Caco-2 (cell line): ENCODE measurements around the gene POU2AF1. TPM values are rescaled to one million over a fixed set of nuclear protein-coding genes. Genes with fewer than 3 reads are reported as not detected.
A peak's percentile ranks its signal among the peaks of the same experiment; 100 is the strongest.

ENCODE experiments used
- BruUV-seq: library from RNA; stranded (reverse); fragments of 400-500 nt; replicated peaks from 2 replicates; lab custom pipeline; 2021; lab: Mats Ljungman, UMichigan
- CTCF ChIA-PET: fragments of 300-600 bp; sonication (Branson Sonifier 250); formaldehyde crosslinking; loops from one replicate; lab custom pipeline; 2022; ENCODE audit warnings: antibody characterized with exemption; lab: Charles Lee
- POLR2A ChIA-PET: fragments of 300-600 bp; sonication (Branson Sonifier 250); formaldehyde crosslinking; loops from one replicate; lab custom pipeline; 2022; ENCODE audit warnings: antibody characterized with exemption; lab: Charles Lee
- DNase-seq, 2 experiments: peaks; one replicate each; pipeline versions ENCODE4 v3.0.0 to v3.0.0-alpha.2; 2020 to 2022
- H3K27me3 ChIP-seq: replicated peaks from 2 replicates; pipeline ENCODE4 v1.6.0; 2011; ENCODE audit warnings: low read length; ENCODE audit not compliant: control insufficient read depth, insufficient read depth
- H3K36me3 ChIP-seq: 2 replicates; pipeline ENCODE4 v1.5.1; 2011; ENCODE audit warnings: low read length; ENCODE audit not compliant: control insufficient read depth, insufficient read depth
- H3K4me1 ChIP-seq: fragments of 250-450 bp; sonication (Bioruptor Pico); 2 replicates; pipeline ENCODE4 v1.5.1; 2020; ENCODE audit warnings: mild to moderate bottlenecking
- H3K4me3 ChIP-seq: 2 replicates; pipeline ENCODE4 v1.5.1; 2011; ENCODE audit warnings: low read depth, mild to moderate bottlenecking, control low read depth, low read length
- H3K9me3 ChIP-seq: fragments of 250-450 bp; sonication (Bioruptor Pico); 2 replicates; pipeline ENCODE4 v1.5.1; 2020; ENCODE audit warnings: mild to moderate bottlenecking, moderate library complexity
- H3K27ac Mint-ChIP-seq: one replicate; pipeline ENCODE4 v1.8.0; 2022; ENCODE audit warnings: mixed read lengths; ENCODE audit not compliant: unreplicated experiment
- H3K27me3 Mint-ChIP-seq: one replicate; pipeline ENCODE4 v1.8.0; 2022; ENCODE audit warnings: mixed read lengths; ENCODE audit not compliant: insufficient read depth, unreplicated experiment
- H3K36me3 Mint-ChIP-seq: one replicate; pipeline ENCODE4 v1.8.0; 2022; ENCODE audit warnings: mild to moderate bottlenecking, mixed read lengths; ENCODE audit not compliant: insufficient read depth, unreplicated experiment
- H3K4me1 Mint-ChIP-seq: one replicate; pipeline ENCODE4 v1.8.0; 2022; ENCODE audit warnings: low read depth, mixed read lengths; ENCODE audit not compliant: unreplicated experiment
- H3K4me3 Mint-ChIP-seq: one replicate; pipeline ENCODE4 v1.8.0; 2022; ENCODE audit warnings: mild to moderate bottlenecking, moderate library complexity, mixed read lengths; ENCODE audit not compliant: unreplicated experiment
- H3K9me3 Mint-ChIP-seq: one replicate; pipeline ENCODE4 v1.8.0; 2022; ENCODE audit warnings: mixed read lengths; ENCODE audit not compliant: unreplicated experiment
- intact Hi-C: fragments of 100-400 bp; cut with micrococcal nuclease; formaldehyde crosslinking; loops from one replicate; pipeline ENCODE4 v1.10.0; 2022; ENCODE audit not compliant: unreplicated experiment
- total RNA-seq: library from RNA; stranded (reverse); gene quantifications from 2 replicates; pipeline ENCODE4 v1.2.3, GENCODE V29; 2022
- TF ChIP-seq, protein P1 (sequence below), 2 experiments: fragments of 200-600 bp in 1 of 2; IDR thresholded peaks; 1 replicate in 1 of 2; 2 replicates in 1 of 2; pipeline versions ENCODE4 v1.5.1 to v1.8.0; 2011 to 2022; ENCODE audit warnings: antibody characterized with exemption in 1 of 2, control low read depth in 1 of 2, inconsistent platforms in 1 of 2, low read depth in 1 of 2, low read length in 1 of 2, mild to moderate bottlenecking in 1 of 2, moderate library complexity in 1 of 2; ENCODE audit not compliant: insufficient read depth in 1 of 2, severe bottlenecking in 1 of 2, unreplicated experiment in 1 of 2

POU2AF1 gene
- total RNA-seq, 1 experiment from 2014 or later = 2.7 TPM

DNA sequence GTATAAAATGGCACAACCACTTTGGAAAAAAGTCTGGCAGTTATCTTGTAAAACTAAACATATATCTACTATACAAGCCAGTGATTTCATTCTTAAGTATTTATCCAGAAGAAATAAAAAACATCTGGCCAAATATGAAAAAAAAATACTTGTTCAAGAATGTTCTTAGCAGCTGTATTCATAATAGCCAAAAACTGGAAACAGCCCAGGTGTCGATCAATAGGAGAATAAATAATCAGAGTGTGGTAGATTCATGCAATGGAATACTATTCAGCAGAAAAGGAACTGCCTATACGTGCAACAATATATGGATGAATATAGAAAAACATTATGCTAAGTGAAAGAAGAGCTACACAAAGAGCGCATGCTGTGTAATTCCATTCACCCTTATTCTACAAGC lies 36.7 kb downstream of the POU2AF1 start:
- Histone ChIP-seq H3K36me3 (no peaks in the 10 kb centered on the region), H3K9me3 (no peaks in the 10 kb centered on the region; the same call in 1 of the 2 replicates), H3K4me3 (no peak overlapping the region), H3K4me1 (peaks cover 29% of the 10 kb centered on the region), H3K27me3 (no peaks in the 10 kb centered on the region)
- CTCF ChIA-PET = no interaction called here
- intact Hi-C loops = no loop called here
- H3K27ac Mint-ChIP-seq = no peak overlapping the region
- H3K4me1 Mint-ChIP-seq = peaks cover 37% of the 10 kb centered on the region
- TF ChIP-seq, protein P1, sequence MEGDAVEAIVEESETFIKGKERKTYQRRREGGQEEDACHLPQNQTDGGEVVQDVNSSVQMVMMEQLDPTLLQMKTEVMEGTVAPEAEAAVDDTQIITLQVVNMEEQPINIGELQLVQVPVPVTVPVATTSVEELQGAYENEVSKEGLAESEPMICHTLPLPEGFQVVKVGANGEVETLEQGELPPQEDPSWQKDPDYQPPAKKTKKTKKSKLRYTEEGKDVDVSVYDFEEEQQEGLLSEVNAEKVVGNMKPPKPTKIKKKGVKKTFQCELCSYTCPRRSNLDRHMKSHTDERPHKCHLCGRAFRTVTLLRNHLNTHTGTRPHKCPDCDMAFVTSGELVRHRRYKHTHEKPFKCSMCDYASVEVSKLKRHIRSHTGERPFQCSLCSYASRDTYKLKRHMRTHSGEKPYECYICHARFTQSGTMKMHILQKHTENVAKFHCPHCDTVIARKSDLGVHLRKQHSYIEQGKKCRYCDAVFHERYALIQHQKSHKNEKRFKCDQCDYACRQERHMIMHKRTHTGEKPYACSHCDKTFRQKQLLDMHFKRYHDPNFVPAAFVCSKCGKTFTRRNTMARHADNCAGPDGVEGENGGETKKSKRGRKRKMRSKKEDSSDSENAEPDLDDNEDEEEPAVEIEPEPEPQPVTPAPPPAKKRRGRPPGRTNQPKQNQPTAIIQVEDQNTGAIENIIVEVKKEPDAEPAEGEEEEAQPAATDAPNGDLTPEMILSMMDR (IDR thresholded peaks at IDR 0.05; ENCODE audit: insufficient read depth in 1 of 2, low read depth in 1 of 2, low read length in 1 of 2, severe bottlenecking in 1 of 2, unreplicated experiment in 1 of 2) = no peak
- H3K9me3 Mint-ChIP-seq = peaks cover 11% of the 10 kb centered on the region
- no peaks in the 10 kb centered on the region for H3K36me3 Mint-ChIP-seq
- no TSS peak for BruUV-seq
- DNase-seq = no peak
- H3K27me3 Mint-ChIP-seq = no peaks in the 10 kb centered on the region
- POLR2A ChIA-PET = no interaction called here
- H3K4me3 Mint-ChIP-seq = no peak overlapping the region

DNA sequence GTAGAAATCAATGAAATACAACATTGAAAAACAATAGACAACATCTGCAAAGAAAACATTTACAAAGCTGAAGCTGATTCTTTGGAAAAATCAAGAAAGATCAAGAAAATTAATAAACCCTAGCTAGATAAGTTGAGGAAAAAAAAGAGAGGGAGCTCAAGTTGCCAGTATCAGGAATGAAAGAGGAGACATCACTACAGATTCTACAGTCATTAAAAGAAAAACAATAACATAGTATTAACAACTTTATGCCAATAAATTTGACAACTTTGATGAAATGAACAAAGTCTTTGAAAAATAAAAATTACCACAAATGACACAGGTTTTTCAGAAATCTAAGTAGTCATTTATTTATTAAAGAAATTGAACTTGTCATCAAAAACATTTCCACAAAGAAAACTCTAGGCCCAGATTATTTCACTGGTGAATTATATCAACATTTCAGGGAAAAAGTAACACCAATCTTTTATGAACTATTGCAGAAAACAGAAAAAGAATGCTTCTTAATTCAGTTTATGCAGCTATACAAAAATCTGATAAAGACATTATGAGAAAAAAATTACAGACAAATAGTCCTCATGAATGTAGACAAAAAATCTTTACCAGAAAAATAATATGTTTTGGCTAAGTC lies 39.2 kb downstream of the POU2AF1 start:
- H3K27me3 Mint-ChIP-seq = no peaks in the 10 kb centered on the region
- peaks cover 8% of the 10 kb centered on the region for H3K36me3 Mint-ChIP-seq
- no peak for DNase-seq
- Histone ChIP-seq H3K27me3 (no peaks in the 10 kb centered on the region), H3K4me1 (peaks cover 38% of the 10 kb centered on the region), H3K36me3 (no peaks in the 10 kb centered on the region), H3K4me3 (no peak overlapping the region), H3K9me3 (no peaks in the 10 kb centered on the region; the same call in 1 of the 2 replicates)
- no TSS peak for BruUV-seq
- H3K4me1 Mint-ChIP-seq = peaks cover 38% of the 10 kb centered on the region
- no peak overlapping the region for H3K27ac Mint-ChIP-seq
- intact Hi-C loops = no loop called here
- no peak overlapping the region for H3K4me3 Mint-ChIP-seq
- CTCF ChIA-PET = no interaction called here
- peaks cover 11% of the 10 kb centered on the region for H3K9me3 Mint-ChIP-seq
- TF ChIP-seq, protein P1 (IDR thresholded peaks at IDR 0.05; ENCODE audit: insufficient read depth in 1 of 2, low read depth in 1 of 2, low read length in 1 of 2, severe bottlenecking in 1 of 2, unreplicated experiment in 1 of 2) = no peak
- POLR2A ChIA-PET = no interaction called here

DNA sequence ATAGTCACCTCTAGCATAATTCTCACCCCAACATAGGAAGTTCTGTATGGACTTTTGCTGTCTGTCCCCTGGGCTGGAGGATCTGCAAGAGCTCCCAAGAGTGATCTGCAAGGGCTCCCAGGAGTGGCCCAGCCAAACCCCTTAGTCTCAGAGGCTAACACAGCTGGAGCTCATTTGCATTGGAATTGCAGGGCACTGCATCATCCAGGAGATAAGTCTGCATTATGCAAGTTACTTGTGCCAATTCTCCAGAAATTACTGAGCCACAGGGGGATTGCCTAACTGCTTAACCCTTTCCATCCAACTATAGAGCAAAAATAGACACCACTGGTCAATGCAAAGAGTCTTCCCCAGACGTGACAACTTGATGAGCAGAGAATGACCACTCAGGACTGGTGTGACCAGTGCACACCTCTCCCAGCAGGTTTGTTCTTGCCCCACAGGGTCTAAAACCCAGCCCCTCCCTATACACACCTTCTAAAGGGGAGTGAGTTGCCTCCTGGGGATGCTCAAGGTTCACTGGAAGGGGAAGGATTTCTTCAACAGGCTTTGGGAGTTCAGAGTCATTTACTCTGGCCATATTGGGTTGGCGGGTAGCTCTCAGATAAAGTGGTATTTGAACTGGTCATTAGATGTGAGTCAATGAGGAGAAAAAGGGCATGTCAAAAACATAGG lies 42.4 kb downstream of the POU2AF1 start:
- H3K36me3 ChIP-seq = no peaks in the 10 kb centered on the region
- H3K9me3 ChIP-seq = no peaks in the 10 kb centered on the region
- TF ChIP-seq, protein P1 (IDR thresholded peaks at IDR 0.05; ENCODE audit: insufficient read depth in 1 of 2, low read depth in 1 of 2, low read length in 1 of 2, severe bottlenecking in 1 of 2, unreplicated experiment in 1 of 2) = no peak
- Mint-ChIP-seq H3K36me3 (peaks cover 8% of the 10 kb centered on the region), H3K4me3 (peak overlapping the region; percentile 16), H3K27me3 (no peaks in the 10 kb centered on the region), H3K4me1 (peaks cover 57% of the 10 kb centered on the region), H3K27ac (peak overlapping the region; percentile 86), H3K9me3 (peaks cover 11% of the 10 kb centered on the region)
- ChIA-PET POLR2A (interaction anchor here (0.5 to 1.1 kb wide), 3 partner anchors 23 to 196 kb away, joined by 3 to 4 read pairs (median 3); no protein-coding TSS in a partner anchor), CTCF (interaction anchor here (0.8 to 3.7 kb wide), 8 partner anchors 12 to 92 kb away, joined by 3 to 31 read pairs (median 4); no protein-coding TSS in a partner anchor)
- peak; percentile 87 to 88 for DNase-seq
- intact Hi-C loops = no loop called here
- peaks cover 58% of the 10 kb centered on the region for H3K4me1 ChIP-seq
- no peaks in the 10 kb centered on the region for H3K27me3 ChIP-seq
- no TSS peak for BruUV-seq
- no peak overlapping the region for H3K4me3 ChIP-seq
